GM12891 (cell line): ENCODE results near the gene C2CD4C.
"Not testable (repeated sequence)": the region's sequence is repeated elsewhere in the genome, so short reads cannot be mapped to it uniquely, and the experiment has no call there.

ENCODE experiments used
- DNase-seq: peaks from one replicate; pipeline ENCODE4 v3.0.0; 2011; ENCODE audit warnings: low spot score; ENCODE audit not compliant: insufficient read length
- FAIRE-seq: peaks from 2 replicates; lab custom pipeline; 2011; peaks lifted over from hg19 to GRCh38; lab: Jason Lieb, UNC
- PAX5 ChIP-seq: IDR thresholded peaks from 2 replicates; pipeline ENCODE4 v1.6.1; 2011; ENCODE audit warnings: low read length, moderate library complexity, mild to moderate bottlenecking; ENCODE audit not compliant: insufficient read depth, severe bottlenecking
- POLR2A ChIP-seq: IDR thresholded peaks from 2 replicates; pipeline ENCODE4 v1.6.1; 2011; ENCODE audit warnings: low read depth, low read length, control low read depth
- POLR2AphosphoS5 ChIP-seq: IDR thresholded peaks from 2 replicates; pipeline ENCODE4 v1.6.1; 2011; ENCODE audit warnings: low read depth, low read length, control low read depth
- POU2F2 ChIP-seq: IDR thresholded peaks from 2 replicates; pipeline ENCODE4 v1.6.1; 2011; ENCODE audit warnings: low read depth, mild to moderate bottlenecking, control low read depth, low read length, moderate library complexity
- SPI1 ChIP-seq: IDR thresholded peaks from 2 replicates; pipeline ENCODE4 v1.6.1; 2011; ENCODE audit warnings: low read depth, low read length, control low read depth
- TAF1 ChIP-seq: IDR thresholded peaks from 2 replicates; pipeline ENCODE4 v1.6.1; 2011; ENCODE audit warnings: low read depth, low read length, control low read depth

The C2CD4C gene

DNA sequence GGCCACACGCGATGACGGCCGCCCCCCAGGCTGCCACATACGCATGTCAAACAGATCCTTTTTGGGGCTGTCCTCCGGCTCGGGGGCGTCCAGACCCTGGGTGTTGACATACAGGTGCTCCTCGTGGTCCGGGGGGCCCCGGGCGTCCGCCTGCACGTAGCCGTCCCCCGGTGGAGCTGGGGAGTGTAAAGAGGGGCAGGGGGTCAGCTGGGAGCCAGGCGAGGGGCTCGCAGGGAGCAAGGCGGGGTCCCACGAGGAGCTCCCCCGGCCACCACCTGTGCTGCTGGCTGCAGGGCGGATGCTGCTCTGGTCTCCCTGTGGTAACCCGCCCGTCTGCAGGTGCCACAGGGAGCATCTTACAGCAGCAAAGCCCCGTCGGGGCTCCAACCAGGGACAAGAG, 16.1 kb upstream of the C2CD4C start:
- DNase-seq (no peak), FAIRE-seq (no peak)
- TF ChIP-seq SPI1 (no peak), POU2F2 (no peak), TAF1 (no peak), PAX5 (no peak), POLR2AphosphoS5 (no peak), POLR2A (no peak)

DNA sequence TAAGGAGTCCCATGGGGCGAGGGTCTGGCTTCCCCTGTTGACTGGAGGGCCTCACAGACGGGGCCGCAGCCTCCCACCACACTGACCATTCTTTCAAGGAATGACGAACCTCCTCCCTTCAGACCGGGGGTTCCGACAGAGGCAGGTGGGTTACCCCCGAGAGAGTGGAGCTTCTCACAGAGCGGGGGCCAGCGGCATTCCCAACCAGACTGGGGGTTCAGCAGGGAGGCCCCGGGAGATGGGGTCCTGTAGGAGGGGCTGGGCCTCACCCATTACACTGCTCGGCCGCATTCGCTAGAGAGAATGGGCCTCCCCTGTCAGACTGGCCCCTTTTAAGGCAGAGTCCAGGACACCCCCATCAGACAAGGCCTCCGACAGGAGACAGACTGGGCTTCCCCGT, 15.6 kb upstream of the C2CD4C start:
- no peak for DNase-seq
- FAIRE-seq, result no peak
- TF ChIP-seq POU2F2 (no peak), PAX5 (no peak), TAF1 (no peak), POLR2AphosphoS5 (no peak), SPI1 (no peak), POLR2A (no peak)

- TF ChIP-seq POLR2AphosphoS5, result no peak
- FAIRE-seq (no peak), DNase-seq (no peak)
These were observed 14.9 kb upstream of the C2CD4C start for GRCh38 chr19:423691-424466.

DNA sequence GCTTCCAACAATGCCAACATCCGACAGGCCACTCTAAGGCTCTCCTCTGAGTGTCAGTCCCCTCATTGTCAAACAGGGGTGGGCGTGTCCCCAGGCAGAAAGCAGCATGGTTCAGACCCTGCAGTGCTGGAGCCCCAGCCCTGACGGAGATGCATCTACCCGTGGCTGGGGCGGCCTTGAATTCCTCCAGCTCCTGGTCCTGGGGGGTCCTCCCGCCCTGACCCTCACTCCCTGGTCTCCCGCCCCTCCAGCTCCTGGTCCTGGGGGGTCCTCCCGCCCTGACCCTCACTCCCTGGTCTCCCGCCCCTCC, 13.9 kb upstream of the C2CD4C start:
- FAIRE-seq, DNase-seq: not testable (repeated sequence)

DNA sequence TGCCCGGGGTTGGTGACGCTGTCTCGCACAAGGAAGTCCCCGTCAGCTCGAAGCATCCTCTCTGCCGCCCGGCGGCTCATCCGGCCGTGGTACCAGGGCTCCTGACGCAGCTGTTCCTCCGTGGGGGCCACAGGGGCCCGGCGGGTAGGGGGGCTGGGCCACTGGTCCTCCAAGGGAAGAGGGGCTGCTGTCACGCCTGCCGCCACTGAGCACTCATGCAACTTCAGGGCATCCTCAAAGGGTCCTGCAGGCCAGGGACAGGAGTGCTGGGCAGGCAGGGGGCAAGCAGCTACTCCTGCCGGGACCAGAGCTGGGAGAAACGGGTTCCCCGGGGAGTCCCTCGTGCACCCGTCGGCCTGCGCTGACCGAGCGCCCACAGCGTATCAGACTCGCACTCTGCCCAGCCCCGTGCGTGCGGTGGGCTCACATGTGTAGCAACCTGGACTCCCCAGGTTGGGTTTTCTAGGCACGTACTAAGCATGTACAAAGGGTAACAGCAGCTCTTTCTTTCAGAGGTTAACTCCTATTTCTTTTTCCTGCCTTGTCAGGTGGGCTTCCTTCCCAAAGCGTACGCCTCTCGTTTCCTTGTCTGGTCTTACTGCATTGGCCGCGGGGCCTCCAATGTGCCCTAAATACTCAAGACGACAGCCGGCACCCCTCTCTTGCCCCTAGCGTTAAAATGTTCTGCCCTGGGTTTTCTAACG, 13.4 kb upstream of the C2CD4C start:
- DNase-seq, result no peak
- no peak for FAIRE-seq
- TF ChIP-seq POLR2A (no peak), POU2F2 (no peak), POLR2AphosphoS5 (no peak), SPI1 (no peak), TAF1 (no peak), PAX5 (no peak)

- TF ChIP-seq PAX5 (no peak), SPI1 (no peak), TAF1 (no peak), POU2F2 (no peak)
- DNase-seq (no peak), FAIRE-seq (no peak)
These were observed 11.0 kb upstream of the C2CD4C start for GRCh38 chr19:419721-420515.

DNA sequence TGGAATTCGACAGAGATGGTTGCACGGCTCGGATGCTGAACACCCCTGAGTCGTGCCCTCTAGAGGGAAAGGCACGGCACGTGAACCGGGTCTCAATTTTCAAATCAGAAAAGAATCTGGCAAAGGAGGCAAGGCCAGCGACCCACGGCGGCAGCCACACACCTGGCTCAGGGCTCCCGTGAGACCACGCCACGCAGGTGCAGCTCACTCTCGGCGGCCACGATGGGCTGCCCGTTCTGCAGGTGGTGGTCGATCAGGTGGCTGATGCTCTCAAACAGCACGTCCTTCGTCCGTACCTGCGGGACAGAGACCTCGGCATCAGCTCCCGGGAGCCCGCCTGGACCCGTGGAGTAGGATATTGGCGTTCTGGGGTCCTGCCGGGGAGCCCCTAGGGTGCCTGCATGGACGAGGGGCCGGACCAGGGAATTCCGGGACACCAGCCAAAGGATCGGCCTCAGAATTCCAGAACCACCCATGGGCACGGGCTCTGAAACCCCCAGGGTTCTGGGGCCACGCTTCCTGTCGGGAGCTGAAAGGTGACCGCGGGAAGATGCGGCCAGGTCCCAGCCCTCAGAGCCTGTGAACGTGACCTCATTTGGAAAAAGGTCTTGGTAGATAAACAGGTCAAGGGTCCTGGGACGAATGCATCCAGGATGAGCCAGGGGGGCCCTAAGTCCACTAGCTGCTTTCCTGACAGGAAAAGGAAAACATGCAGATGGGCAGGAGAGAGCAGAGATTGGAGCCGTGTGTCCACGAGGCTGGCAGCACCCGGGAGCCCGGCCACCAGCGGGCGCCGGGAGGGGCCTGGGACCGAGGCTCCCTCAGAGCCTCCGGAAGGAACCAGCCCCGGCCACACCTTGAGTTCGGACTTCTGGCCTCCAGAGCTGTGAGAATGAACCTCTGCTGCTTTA, 10.1 kb upstream of the C2CD4C start:
- DNase-seq, result no peak
- FAIRE-seq, result no peak
- TF ChIP-seq TAF1, result no peak
- TF ChIP-seq SPI1, result no peak
- TF ChIP-seq POLR2A, result no peak
- no peak for TF ChIP-seq POU2F2
- TF ChIP-seq POLR2AphosphoS5, result no peak
- no peak for TF ChIP-seq PAX5

- FAIRE-seq, result no peak
- no peak for TF ChIP-seq POLR2AphosphoS5
- TF ChIP-seq PAX5, result no peak
- TF ChIP-seq TAF1, result no peak
- no peak for TF ChIP-seq POLR2A
- no peak for TF ChIP-seq POU2F2
- TF ChIP-seq SPI1, result no peak
- no peak for DNase-seq
These were observed 7.5 kb upstream of the C2CD4C start for GRCh38 chr19:416416-416815.

DNA sequence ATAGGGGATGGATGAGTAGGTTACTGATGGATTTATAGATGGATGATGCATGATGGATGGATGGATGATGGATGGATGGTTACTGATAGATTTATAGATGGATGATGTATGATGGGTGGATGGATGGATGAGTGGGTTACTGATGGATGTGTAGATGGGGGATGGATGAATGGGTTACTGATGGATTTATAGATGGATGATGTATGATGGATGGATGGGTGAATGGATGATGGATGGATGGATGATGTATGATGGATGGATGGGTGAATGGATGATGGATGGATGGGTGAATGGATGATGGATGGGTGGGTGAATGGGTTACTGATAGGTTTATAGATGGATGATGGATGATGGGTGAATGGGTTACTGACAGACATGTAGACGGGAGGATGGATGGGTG, 6.3 kb upstream of the C2CD4C start:
- FAIRE-seq (no peak), DNase-seq (no peak)
- TF ChIP-seq POLR2AphosphoS5 (no peak), POLR2A (no peak), PAX5 (no peak), POU2F2 (no peak), SPI1 (no peak), TAF1 (no peak)
